K562 (cell line): ENCODE data around the gene PODXL. TPM values are rescaled to one million over a fixed set of nuclear protein-coding genes. Genes with fewer than 3 reads are reported as not detected.
A peak's percentile ranks its signal among the peaks of the same experiment; 100 is the strongest.

Experiments used
- CBX2 ChIP-seq: fragments of 200-600 bp; sonication (generic); IDR thresholded peaks from one replicate; pipeline ENCODE4 v1.6.1; 2012; ENCODE audit warnings: mild to moderate bottlenecking, low read length, inconsistent platforms; ENCODE audit not compliant: insufficient read depth, poor library complexity, severe bottlenecking
- CBX8 ChIP-seq: fragments of 200-600 bp; sonication (generic); IDR thresholded peaks from 2 replicates; pipeline ENCODE4 v1.6.1; 2012; ENCODE audit warnings: borderline replicate concordance, mixed run types, low read depth, mild to moderate bottlenecking, moderate library complexity, mixed read lengths, low read length, control low read depth, inconsistent platforms; ENCODE audit not compliant: poor library complexity, severe bottlenecking; ENCODE audit errors: extremely low read depth
- CREM ChIP-seq: IDR thresholded peaks from 2 replicates; pipeline ENCODE4 v1.6.1; 2014; ENCODE audit warnings: antibody characterized with exemption, low read depth
- FOSL1 ChIP-seq: fragments of 200-800 bp; sonication (Bioruptor generic); conservative IDR thresholded peaks from 2 replicates; pipeline ENCODE4 v1.6.1; 2016; ENCODE audit warnings: missing genetic modification characterization, missing compliant biosample characterization
- RB1 ChIP-seq: fragments of 450-650 bp; IDR thresholded peaks from 2 replicates; pipeline ENCODE4 v1.6.1; 2017; ENCODE audit warnings: low read depth, mild to moderate bottlenecking
- RFX1 ChIP-seq: fragments of 450-650 bp; IDR thresholded peaks from 2 replicates; pipeline ENCODE4 v1.6.1; 2016; ENCODE audit warnings: mild to moderate bottlenecking, moderate library complexity
- SIN3B ChIP-seq: fragments of 450-650 bp; IDR thresholded peaks from 2 replicates; pipeline ENCODE4 v1.6.1; 2017; ENCODE audit warnings: low read depth, mild to moderate bottlenecking, moderate library complexity
- SMAD1 ChIP-seq: fragments of 150-350 bp; IDR thresholded peaks from 2 replicates; pipeline ENCODE4 v1.6.1; 2014; ENCODE audit warnings: low read length, low read depth; ENCODE audit not compliant: partially characterized antibody
- ZNF140 ChIP-seq: fragments of 250-450 bp; sonication (Bioruptor Pico); IDR thresholded peaks from 2 replicates; pipeline ENCODE4 v1.8.0; 2021; ENCODE audit warnings: moderate library complexity, mild to moderate bottlenecking, inconsistent platforms
- ZNF384 ChIP-seq: IDR thresholded peaks from 2 replicates; pipeline ENCODE4 v1.6.1; 2012; ENCODE audit warnings: low read depth, low read length, improper control_type of control experiment
- polyA plus RNA-seq, 8 experiments: library from polyadenylated mRNA; depleted of rRNA in 4 of 8; stranded (reverse) in 5 of 8; unstranded in 3 of 8; fragments of >200 nt; fragmentation: Nextera tagmentation in 2 of 8; fragmentation: Illumina TruSeq in 1 of 8; extraction: Ambion mirVana in 2 of 8; extraction: Trizol in 1 of 8; gene quantifications; 2 replicates each; pipeline versions ENCODE4 v1.2.1 to v1.2.3, GENCODE V29; 2011 to 2014; ENCODE audit warnings: inconsistent platforms in 1 of 8, missing spikeins in 1 of 8
- total RNA-seq, 7 experiments: library from RNA; depleted of rRNA in 6 of 7; stranded (reverse); fragments of >200 nt in 6 of 7; fragmentation: Illumina TruSeq in 2 of 7; extraction: Trizol in 2 of 7; gene quantifications; 2 replicates each; pipeline versions ENCODE4 v1.2.1 to v1.2.3, GENCODE V29; 2011 to 2021; ENCODE audit warnings: low replicate concordance in 1 of 7
- TF ChIP-seq, protein P1 (sequence below), 2 experiments: IDR thresholded peaks in 1 of 2; conservative IDR thresholded peaks in 1 of 2; 2 replicates each; pipeline ENCODE4 v1.6.1; 2016; ENCODE audit warnings: low read depth in 2 of 2, mild to moderate bottlenecking in 1 of 2, missing compliant biosample characterization in 1 of 2, missing genetic modification characterization in 1 of 2, moderate library complexity in 1 of 2
- TF ChIP-seq, protein P2 (sequence below): sonication (generic); formaldehyde crosslinking; IDR thresholded peaks from 2 replicates; pipeline ENCODE4 v1.8.1; 2023; ENCODE audit warnings: mild to moderate bottlenecking, missing genetic modification reagents
- TF ChIP-seq, protein P3 (sequence below): fragments of 250-450 bp; sonication (Bioruptor Pico); IDR thresholded peaks from 2 replicates; pipeline ENCODE4 v1.4.0; 2020; ENCODE audit warnings: mild to moderate bottlenecking, moderate library complexity
- TF ChIP-seq, protein P4 (sequence below): sonication (generic); formaldehyde crosslinking; IDR thresholded peaks from 2 replicates; pipeline ENCODE4 v1.8.0; 2022; ENCODE audit warnings: mild to moderate bottlenecking, low read depth, missing genetic modification reagents
- TF ChIP-seq, protein P5 (sequence below): IDR thresholded peaks from 2 replicates; pipeline ENCODE4 v1.6.1; 2011; ENCODE audit not compliant: insufficient read length; ENCODE audit errors: extremely low read depth

Gene PODXL
- total and polyA plus RNA-seq, 9 of the 15 experiments (the other 6 are each of a cell fraction or from before 2014, with no cell fraction given) = 0.01 to 0.73 (median 0.07) TPM

DNA sequence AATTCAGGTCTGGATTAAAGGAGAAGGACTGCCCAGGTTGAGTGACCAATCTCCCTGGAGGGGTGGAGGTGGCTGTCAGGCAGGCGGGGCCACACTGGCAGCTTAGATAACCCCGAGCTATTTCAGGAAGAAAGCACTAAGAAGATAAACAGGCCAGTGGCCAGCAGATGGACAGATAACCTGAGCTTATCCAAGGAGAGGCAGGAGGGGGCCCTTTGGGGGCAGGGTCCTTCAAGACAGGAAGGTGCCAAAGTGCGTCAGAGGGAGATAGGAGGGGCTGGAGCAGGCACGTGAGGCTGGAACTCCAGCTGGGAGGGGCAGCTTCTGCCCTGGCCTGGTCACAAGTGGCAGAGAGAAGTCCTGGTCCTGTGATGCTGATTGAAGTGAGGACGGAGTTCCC lies 29.8 kb upstream of the PODXL start (continued):
- peak; percentile 84 for TF ChIP-seq CREM
- no peak for TF ChIP-seq CBX8
- TF ChIP-seq SMAD1 = no peak
- TF ChIP-seq CBX2 = no peak
- TF ChIP-seq ZNF384 = no peak
- TF ChIP-seq, protein P1, sequence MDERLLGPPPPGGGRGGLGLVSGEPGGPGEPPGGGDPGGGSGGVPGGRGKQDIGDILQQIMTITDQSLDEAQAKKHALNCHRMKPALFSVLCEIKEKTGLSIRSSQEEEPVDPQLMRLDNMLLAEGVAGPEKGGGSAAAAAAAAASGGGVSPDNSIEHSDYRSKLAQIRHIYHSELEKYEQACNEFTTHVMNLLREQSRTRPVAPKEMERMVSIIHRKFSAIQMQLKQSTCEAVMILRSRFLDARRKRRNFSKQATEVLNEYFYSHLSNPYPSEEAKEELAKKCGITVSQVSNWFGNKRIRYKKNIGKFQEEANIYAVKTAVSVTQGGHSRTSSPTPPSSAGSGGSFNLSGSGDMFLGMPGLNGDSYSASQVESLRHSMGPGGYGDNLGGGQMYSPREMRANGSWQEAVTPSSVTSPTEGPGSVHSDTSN (CRISPR knock-in tag; IDR thresholded peaks at IDR 0.05; ENCODE audit: low read depth) = no peak
- TF ChIP-seq, protein P1 (tag; conservative IDR thresholded peaks at IDR 0.05; ENCODE audit: low read depth) = no peak
- no peak for TF ChIP-seq RFX1
- no peak for TF ChIP-seq RB1
- TF ChIP-seq, protein P2, sequence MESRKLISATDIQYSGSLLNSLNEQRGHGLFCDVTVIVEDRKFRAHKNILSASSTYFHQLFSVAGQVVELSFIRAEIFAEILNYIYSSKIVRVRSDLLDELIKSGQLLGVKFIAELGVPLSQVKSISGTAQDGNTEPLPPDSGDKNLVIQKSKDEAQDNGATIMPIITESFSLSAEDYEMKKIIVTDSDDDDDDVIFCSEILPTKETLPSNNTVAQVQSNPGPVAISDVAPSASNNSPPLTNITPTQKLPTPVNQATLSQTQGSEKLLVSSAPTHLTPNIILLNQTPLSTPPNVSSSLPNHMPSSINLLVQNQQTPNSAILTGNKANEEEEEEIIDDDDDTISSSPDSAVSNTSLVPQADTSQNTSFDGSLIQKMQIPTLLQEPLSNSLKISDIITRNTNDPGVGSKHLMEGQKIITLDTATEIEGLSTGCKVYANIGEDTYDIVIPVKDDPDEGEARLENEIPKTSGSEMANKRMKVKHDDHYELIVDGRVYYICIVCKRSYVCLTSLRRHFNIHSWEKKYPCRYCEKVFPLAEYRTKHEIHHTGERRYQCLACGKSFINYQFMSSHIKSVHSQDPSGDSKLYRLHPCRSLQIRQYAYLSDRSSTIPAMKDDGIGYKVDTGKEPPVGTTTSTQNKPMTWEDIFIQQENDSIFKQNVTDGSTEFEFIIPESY = no peak
- TF ChIP-seq, protein P3, sequence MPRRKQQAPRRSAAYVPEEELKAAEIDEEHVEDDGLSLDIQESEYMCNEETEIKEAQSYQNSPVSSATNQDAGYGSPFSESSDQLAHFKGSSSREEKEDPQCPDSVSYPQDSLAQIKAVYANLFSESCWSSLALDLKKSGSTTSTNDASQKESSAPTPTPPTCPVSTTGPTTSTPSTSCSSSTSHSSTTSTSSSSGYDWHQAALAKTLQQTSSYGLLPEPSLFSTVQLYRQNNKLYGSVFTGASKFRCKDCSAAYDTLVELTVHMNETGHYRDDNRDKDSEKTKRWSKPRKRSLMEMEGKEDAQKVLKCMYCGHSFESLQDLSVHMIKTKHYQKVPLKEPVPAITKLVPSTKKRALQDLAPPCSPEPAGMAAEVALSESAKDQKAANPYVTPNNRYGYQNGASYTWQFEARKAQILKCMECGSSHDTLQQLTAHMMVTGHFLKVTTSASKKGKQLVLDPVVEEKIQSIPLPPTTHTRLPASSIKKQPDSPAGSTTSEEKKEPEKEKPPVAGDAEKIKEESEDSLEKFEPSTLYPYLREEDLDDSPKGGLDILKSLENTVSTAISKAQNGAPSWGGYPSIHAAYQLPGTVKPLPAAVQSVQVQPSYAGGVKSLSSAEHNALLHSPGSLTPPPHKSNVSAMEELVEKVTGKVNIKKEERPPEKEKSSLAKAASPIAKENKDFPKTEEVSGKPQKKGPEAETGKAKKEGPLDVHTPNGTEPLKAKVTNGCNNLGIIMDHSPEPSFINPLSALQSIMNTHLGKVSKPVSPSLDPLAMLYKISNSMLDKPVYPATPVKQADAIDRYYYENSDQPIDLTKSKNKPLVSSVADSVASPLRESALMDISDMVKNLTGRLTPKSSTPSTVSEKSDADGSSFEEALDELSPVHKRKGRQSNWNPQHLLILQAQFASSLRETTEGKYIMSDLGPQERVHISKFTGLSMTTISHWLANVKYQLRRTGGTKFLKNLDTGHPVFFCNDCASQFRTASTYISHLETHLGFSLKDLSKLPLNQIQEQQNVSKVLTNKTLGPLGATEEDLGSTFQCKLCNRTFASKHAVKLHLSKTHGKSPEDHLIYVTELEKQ (CRISPR knock-in tag) = no peak
- no peak for TF ChIP-seq ZNF140 (CRISPR knock-in tag)
- TF ChIP-seq, protein P4, sequence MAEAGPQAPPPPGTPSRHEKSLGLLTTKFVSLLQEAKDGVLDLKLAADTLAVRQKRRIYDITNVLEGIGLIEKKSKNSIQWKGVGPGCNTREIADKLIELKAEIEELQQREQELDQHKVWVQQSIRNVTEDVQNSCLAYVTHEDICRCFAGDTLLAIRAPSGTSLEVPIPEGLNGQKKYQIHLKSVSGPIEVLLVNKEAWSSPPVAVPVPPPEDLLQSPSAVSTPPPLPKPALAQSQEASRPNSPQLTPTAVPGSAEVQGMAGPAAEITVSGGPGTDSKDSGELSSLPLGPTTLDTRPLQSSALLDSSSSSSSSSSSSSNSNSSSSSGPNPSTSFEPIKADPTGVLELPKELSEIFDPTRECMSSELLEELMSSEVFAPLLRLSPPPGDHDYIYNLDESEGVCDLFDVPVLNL (CRISPR knock-in tag) = no peak
- TF ChIP-seq FOSL1 = peak; percentile 43; the same call in 1 of the 2 replicates
- TF ChIP-seq SIN3B = no peak
- TF ChIP-seq, protein P5, sequence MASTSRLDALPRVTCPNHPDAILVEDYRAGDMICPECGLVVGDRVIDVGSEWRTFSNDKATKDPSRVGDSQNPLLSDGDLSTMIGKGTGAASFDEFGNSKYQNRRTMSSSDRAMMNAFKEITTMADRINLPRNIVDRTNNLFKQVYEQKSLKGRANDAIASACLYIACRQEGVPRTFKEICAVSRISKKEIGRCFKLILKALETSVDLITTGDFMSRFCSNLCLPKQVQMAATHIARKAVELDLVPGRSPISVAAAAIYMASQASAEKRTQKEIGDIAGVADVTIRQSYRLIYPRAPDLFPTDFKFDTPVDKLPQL = no peak
